MM.1S (cell line): ENCODE results near the gene TOP2A.

Source experiments
- EZH2 ChIP-seq: fragments of 300-600 bp; sonication (generic); optimal IDR thresholded peaks from 2 replicates; pipeline ENCODE3; 2017; ENCODE audit warnings: low read depth, mild to moderate bottlenecking, antibody characterized with exemption, low read length, mixed read lengths
- TF ChIP-seq, protein P1 (sequence below): fragments of 300-600 bp; sonication (generic); IDR thresholded peaks from 2 replicates; pipeline ENCODE4 v1.5.1; 2016; ENCODE audit warnings: antibody characterized with exemption, low read length, mixed read lengths

DNA sequence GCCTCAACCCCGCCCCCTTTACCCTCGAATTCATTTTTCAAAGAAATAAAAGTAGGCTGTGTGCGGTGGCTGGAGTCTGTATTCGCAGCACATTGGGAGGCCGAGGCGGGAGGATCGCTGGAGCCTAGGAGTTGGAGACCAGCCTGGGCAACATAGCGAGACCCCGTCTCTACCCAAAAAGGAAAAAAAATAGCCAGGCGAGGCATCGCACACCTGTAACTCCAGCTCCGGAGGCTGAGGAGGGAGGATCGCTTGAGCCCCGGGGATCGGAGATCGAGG lies 671 bp upstream of the TOP2A start:
- TF ChIP-seq, protein P1, sequence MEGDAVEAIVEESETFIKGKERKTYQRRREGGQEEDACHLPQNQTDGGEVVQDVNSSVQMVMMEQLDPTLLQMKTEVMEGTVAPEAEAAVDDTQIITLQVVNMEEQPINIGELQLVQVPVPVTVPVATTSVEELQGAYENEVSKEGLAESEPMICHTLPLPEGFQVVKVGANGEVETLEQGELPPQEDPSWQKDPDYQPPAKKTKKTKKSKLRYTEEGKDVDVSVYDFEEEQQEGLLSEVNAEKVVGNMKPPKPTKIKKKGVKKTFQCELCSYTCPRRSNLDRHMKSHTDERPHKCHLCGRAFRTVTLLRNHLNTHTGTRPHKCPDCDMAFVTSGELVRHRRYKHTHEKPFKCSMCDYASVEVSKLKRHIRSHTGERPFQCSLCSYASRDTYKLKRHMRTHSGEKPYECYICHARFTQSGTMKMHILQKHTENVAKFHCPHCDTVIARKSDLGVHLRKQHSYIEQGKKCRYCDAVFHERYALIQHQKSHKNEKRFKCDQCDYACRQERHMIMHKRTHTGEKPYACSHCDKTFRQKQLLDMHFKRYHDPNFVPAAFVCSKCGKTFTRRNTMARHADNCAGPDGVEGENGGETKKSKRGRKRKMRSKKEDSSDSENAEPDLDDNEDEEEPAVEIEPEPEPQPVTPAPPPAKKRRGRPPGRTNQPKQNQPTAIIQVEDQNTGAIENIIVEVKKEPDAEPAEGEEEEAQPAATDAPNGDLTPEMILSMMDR, result no peak
- TF ChIP-seq EZH2, result no peak
